Measurements from ENCODE around the gene LCN6.

Gene LCN6

DNA sequence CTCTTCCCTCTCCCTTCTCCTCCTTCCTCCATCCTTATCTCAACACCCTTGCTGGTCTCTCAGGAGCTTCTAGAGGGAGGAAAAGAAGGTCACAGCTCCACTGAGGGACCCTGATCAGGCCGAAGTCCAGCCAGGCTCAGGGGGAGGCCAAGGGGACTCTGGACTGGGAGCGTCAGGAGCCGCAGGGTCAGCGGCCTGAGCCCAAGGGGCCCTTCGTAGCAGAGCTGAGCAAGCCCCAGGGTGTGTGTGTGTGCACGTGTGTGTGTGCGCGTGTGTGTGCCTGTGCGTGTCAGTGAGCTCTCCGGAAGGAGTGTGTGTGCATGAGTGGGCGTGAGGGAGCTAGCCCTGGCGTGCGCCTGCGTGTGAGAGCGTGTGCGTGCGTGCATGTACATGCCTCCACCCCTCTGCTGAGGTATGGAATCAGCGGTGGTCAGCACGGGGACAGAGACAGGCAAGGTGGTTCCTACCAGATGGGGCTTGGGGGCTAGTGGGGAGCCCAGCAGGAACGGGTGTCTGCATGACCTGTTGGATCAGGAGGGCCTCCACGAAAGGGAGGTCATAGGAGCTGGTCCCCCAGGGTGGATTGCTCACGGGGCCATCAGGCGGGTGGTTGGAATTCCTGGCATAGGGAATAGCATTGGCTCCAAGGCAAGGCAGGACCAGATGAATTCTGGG lies 51.0 kb downstream of the LCN6 start:
- Mint-ChIP-seq H3K27me3 (ENCODE audit: low read depth) (peaks cover 46% of the 10 kb centered on the region), H3K36me3 (ENCODE audit: low read depth) (no peaks in the 10 kb centered on the region), H3K4me3 (peak overlapping the region in 1 of 3 experiments; percentile 57), H3K9me3 (no peaks in the 10 kb centered on the region), H3K27ac (peak overlapping the region; percentile 88 to 97 (median 90)), H3K4me1 (peaks cover 12% of the 10 kb centered on the region)
- TF ChIP-seq CTCF (IDR thresholded peaks at IDR 0.05; ENCODE audit: unreplicated experiment in 3 of 3): no peak

- peaks cover 12% of the 10 kb centered on the region for H3K4me1 Mint-ChIP-seq
Observed at GRCh38 chr9:136696502-136696901, 51.8 kb downstream of the LCN6 start.

DNA sequence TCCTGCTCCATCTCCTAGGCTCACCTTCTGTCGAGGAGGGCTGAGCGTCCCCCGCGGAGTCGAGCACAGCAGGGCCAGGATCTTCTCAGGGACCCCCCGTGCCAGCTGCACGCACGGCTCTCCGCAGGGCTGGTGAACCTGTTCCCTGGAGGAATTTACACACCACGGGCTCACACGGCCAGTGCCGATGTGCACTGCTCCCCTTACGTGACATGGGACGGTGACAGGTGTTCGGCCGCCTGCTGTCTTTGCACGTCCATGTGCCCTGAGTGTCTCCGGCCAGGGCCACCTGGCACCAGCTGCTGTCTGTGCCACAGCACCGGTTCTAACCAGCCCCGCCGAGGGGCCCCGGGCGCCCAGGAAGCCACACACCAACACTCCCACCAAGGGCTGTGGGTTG lies 52.4 kb downstream of the LCN6 start:
- Mint-ChIP-seq H3K4me1 (peaks cover 12% of the 10 kb centered on the region), H3K4me3 (no peak overlapping the region)

More at GRCh38 chr9:136696502-136696901, 51.8 kb downstream of the LCN6 start:
- no peak overlapping the region for H3K27ac Mint-ChIP-seq
- H3K9me3 Mint-ChIP-seq: no peaks in the 10 kb centered on the region
- H3K36me3 Mint-ChIP-seq (ENCODE audit: low read depth): no peaks in the 10 kb centered on the region
- no peak overlapping the region for H3K4me3 Mint-ChIP-seq
- TF ChIP-seq CTCF (IDR thresholded peaks at IDR 0.05; ENCODE audit: unreplicated experiment in 3 of 3): no peak
- H3K27me3 Mint-ChIP-seq (ENCODE audit: low read depth): peaks cover 38% of the 10 kb centered on the region

DNA sequence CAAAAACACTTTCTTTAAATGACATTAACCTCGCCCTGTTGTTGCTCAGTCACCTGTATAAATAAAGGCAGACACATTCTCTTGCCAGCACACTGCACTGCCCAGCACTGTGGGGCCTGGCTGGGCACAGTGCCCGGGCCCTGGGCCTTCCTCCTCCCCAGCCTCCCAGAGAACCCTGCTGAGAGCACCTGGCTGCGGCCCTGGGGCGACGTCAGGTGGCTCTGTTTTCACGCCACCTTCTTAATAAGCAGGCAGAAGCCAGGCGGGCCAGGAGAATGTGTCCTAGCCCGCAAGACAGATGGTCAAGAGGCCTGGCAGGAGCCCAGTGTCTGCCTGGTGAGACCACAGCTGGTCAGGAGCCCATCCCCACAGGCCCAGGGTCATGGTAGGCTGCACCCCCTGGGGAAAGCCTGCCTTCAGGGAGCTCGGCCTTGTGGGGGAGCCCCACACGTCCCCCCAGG lies 52.9 kb downstream of the LCN6 start:
- H3K4me3 Mint-ChIP-seq: no peak overlapping the region
- H3K36me3 Mint-ChIP-seq (ENCODE audit: low read depth): no peaks in the 10 kb centered on the region
- H3K4me1 Mint-ChIP-seq: peaks cover 12% of the 10 kb centered on the region
- peaks cover 29% of the 10 kb centered on the region for H3K27me3 Mint-ChIP-seq (ENCODE audit: low read depth)
- H3K9me3 Mint-ChIP-seq: no peaks in the 10 kb centered on the region
- H3K27ac Mint-ChIP-seq: peak overlapping the region; percentile 37 to 62 (median 50)
- no peak for TF ChIP-seq CTCF (IDR thresholded peaks at IDR 0.05; ENCODE audit: unreplicated experiment in 3 of 3)

More for the DNA sequence above, 52.4 kb downstream of the LCN6 start:
- no peak for TF ChIP-seq CTCF (IDR thresholded peaks at IDR 0.05; ENCODE audit: unreplicated experiment in 3 of 3)
- no peaks in the 10 kb centered on the region for H3K36me3 Mint-ChIP-seq (ENCODE audit: low read depth)
- peak overlapping the region in 1 of 3 experiments; percentile 53 for H3K27ac Mint-ChIP-seq
- H3K27me3 Mint-ChIP-seq (ENCODE audit: low read depth): peaks cover 33% of the 10 kb centered on the region
- no peaks in the 10 kb centered on the region for H3K9me3 Mint-ChIP-seq

GRCh38 chr9:136694872-136695247 lies 53.5 kb downstream of the LCN6 start:
- H3K27me3 Mint-ChIP-seq (ENCODE audit: low read depth): peaks cover 25% of the 10 kb centered on the region
- no peak for TF ChIP-seq CTCF (IDR thresholded peaks at IDR 0.05; ENCODE audit: unreplicated experiment in 3 of 3)
- peaks cover 12% of the 10 kb centered on the region for H3K4me1 Mint-ChIP-seq
- H3K9me3 Mint-ChIP-seq: no peaks in the 10 kb centered on the region
- no peak overlapping the region for H3K4me3 Mint-ChIP-seq
- peak overlapping the region; percentile 37 to 62 (median 50) for H3K27ac Mint-ChIP-seq
- H3K36me3 Mint-ChIP-seq (ENCODE audit: low read depth): no peaks in the 10 kb centered on the region
